Stimulated activated CD8-positive, alpha-beta memory T cell treated with anti-CD3 and anti-CD28 coated beads, Interleukin-4, amount 100 ng/mL, for 24 hours (primary cell): Measurements from ENCODE around the gene NPRL2.
A peak's percentile ranks its signal among the peaks of the same experiment; 100 is the strongest.

ENCODE experiments used
- DNase-seq: peaks from one replicate; pipeline ENCODE4 v3.0.0-alpha.2; 2020; ENCODE audit warnings: low read depth

The NPRL2 gene

GRCh38 chr3:50304601-50305000 lies 46.0 kb downstream of the NPRL2 start:
- DNase-seq: no peak

DNA sequence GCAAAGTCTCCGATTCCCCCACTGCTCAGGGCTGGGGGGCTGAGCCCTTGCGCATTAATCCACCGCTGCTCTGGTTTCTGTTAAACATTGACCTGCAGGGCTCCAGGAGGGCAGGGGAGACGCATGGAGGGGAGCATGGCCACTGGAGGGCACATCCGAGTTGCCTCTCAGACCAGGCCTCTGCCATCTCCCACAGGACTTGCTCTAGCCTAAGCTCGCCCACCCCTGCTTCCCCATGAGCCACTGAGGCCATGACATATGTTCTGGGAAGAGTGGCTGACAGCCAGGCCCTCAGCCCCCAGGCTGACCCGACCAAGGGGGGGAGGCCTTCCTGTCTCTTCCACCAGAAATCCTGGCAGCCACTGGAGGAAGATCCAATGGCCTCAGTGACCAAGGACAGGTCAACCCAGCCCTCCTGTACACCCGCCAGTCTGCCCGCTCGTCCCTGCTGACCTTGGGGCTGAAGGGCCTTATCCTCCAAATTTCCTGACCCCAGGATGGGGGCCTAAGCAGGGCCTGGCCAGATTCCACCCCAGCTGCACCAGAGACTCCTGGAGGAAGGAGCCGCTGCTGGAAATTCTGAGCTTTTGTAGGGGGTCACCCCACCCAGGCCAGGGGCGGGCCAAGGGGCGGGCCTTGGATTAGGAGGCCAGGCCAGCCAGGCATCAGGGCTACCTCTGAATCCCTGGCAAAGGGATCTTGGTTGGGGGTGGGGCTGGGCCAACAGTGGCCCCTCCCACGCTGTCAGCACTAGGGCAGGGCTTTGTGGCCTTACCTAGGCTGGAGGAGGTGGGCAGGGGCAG lies 47.4 kb downstream of the NPRL2 start, which contains the start of gene HYAL1:
Gene HYAL1, minus strand, starts transcription at position 562 of the 803 bp plus-strand sequence. CDS start 618 bp downstream, outside the sequence.
- no peak for DNase-seq

DNA sequence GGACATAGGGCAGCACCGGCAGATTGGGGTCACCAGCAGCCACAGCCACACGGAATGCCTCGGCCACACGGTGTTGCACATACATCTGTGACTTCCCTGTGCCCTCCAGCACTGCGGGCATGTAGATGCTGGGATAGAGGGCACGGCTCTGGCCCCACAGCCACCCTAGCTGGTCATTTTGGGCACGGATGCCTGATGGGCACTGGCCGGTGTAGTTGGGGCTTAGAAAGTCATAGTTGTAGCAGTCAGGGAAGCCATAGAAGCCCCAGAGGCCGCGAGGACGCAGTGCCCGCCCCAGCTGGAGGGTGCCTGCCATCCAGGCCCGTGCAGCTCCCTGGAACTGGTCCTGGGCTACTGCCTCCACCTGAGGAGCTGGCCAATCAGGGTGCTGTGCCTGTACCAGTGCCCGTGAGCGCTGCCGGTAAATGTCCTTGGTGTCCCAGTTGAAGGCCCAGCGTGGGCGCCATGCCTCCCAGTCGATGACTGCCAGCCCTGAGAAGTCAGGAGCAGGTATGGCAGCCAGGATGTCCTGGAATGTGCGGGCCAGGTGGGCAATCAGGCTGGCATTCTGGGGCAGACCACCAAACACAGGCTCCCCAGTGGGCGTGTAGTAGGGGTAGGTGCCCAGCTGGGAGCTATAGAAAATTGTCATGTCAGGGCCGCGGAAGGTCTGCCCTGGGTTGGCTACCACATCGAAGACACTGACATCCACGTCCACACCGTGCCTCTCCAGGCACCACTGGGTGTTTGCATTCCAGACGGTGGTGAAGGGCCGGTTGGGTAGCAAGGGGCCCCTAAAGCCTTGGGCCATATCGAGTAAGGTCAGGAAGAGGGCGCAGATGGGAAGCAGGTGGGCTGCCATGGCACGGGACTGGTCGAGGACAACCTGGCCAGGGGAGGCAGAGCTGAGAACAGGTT lies 48.2 kb downstream of the NPRL2 start:
- DNase-seq: no peak

DNA sequence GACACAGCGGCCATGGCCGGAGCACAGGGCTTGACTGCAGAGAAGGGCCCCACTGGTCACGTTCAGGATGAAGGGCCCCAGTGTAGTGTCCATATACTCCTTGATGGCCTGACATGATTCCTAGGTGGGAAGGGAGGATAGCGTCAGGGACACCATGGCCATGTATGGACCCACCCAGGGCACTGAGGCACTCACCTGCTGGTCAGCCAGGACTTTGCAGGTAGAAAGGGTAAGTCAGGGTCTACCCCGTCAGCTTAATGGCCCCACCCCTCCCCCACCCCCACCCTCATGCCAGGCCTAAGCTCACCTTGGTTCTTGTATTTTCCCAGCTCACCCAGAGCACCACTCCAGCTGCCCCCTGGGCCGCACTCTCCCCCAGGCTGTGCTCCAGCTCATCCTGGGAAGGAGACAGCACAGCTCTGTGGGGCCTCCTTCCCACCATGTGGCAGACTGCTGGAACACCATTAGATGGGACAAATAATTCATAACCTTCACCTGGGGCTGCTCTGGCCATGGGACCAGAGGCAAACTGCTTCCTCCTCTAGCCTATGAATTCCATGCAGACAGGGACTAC lies 49.8 kb downstream of the NPRL2 start:
- no peak for DNase-seq

GRCh38 chr3:50299929-50300680 lies 50.5 kb downstream of the NPRL2 start:
- no peak for DNase-seq

DNA sequence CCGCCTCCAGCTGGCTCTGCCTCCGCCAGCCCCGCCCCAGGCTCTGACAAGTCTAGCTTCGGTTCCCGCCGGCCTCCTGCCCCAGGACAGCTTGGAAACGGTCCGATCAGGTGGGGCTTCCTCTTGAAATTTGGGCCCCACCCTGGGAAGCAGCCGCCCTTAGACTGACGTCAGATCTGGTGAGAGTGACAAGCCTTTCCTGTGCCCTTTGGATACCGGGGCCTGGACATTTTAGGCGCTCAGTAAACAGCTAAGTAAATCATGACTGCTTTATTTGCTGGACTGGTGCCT lies 51.0 kb downstream of the NPRL2 start:
- no peak for DNase-seq

- peak; percentile 98 for DNase-seq
Observed at GRCh38 chr3:50298836-50299637, 51.5 kb downstream of the NPRL2 start, which contains the start of the genes HYAL3 and NAA80. TSS of gene HYAL3 (minus strand) at chr3:50299405. CDS start at chr3:50295602, 3,803 bp downstream. TSS of gene NAA80 (minus strand) at chr3:50299405. CDS start at chr3:50297463, 1,942 bp downstream.

DNA sequence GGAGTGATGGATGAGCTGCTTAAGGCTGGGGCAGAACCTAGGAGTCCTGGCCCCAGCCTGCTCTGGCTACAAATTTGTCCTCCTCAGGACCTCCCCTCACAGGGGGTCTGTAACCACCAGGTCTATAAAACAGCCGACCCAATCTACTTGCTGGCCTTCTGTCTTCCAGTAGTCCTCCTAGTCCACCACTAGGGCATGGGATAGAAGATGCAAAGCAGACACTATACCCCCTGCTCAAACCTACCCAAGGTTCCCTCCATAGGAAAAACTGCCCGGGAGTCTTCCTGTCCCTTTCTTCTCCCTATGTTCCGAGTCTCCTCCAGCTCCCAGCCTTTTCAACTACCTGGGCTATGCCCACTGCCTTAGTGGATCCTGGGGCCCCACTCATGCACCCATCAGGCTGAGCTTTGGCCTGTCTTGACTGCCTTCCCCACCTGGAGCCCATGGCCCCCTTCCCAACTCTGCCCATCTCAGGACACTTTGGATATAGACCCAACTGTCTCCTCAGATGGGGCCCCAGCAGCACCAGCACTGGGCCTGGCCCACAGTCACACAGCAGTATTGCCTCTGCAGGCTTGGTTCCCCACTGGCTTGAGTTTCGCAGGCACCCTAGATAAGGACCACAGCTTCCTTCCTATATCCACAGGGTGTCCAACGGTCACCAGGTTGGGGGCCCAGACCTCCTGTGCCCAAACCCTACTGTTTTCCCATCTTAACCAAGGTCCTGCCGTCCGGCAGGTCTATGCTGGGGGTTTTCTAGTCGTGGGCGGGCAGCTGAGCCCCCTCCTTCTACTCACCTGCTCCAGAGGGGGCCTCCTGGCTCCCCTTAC lies 52.5 kb downstream of the NPRL2 start:
- DNase-seq: no peak

DNA sequence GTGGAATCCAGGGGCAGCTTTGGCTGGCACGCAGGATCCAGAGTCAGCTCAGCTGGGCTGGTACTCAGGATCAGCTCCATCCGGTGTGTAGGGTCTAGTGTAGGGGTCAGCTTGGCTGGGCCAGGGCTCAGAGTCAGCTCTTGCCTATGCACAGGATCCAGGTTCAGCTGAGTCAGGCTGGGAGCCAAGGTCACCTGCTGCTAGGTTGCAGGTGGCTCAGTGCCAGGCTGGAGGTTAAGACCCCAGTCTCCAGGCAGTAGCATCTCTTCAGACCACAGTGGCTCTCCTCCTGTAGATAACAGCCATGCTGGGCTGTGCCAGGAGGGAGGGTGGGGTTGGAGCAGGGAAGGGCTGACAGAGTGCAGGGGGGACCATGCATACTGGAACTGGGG lies 53.2 kb downstream of the NPRL2 start:
- no peak for DNase-seq
